ENCODE data around the gene PXN. TPM values are rescaled to one million over a fixed set of nuclear protein-coding genes. Genes with fewer than 3 reads are reported as not detected.

The PXN gene
- total and polyA plus RNA-seq, 2 experiments from 2014 or later: 38.4 to 76.0 TPM

- no peak for TF ChIP-seq CREB1 (CRISPR knock-in tag; IDR thresholded peaks at IDR 0.05; ENCODE audit: low read depth)
- TF ChIP-seq EZH2 (IDR thresholded peaks at IDR 0.05; ENCODE audit: low read depth, unreplicated experiment): no peak
- Mint-ChIP-seq H3K4me1 (peaks cover 6% of the 10 kb centered on the region), H3K27me3 (ENCODE audit: insufficient read depth, low read depth, poor library complexity) (peaks cover 15% of the 10 kb centered on the region), H3K36me3 (ENCODE audit: low read depth) (peaks cover 55% of the 10 kb centered on the region), H3K9me3 (no peaks in the 10 kb centered on the region), H3K4me3 (no peak overlapping the region), H3K27ac (no peak overlapping the region)
- Histone ChIP-seq H3K4me3 (no peak overlapping the region), H3K4me2 (no peak overlapping the region), H3K79me2 (replicated peaks; ENCODE audit: insufficient read depth) (no peaks in the 10 kb centered on the region), H3K27me3 (ENCODE audit: insufficient read depth) (no peaks in the 10 kb centered on the region), H3K36me3 (ENCODE audit: insufficient read depth) (peaks cover 10% of the 10 kb centered on the region), H3K27ac (ENCODE audit: low read depth) (no peak overlapping the region), H4K20me1 (replicated peaks; ENCODE audit: insufficient read depth) (peaks cover 10% of the 10 kb centered on the region; the same call in 1 of the 2 replicates), H3K4me1 (ENCODE audit: insufficient read depth) (no peaks in the 10 kb centered on the region; the same call in 1 of the 2 replicates), H3F3A (replicated peaks; ENCODE audit: low read depth) (peaks cover 14% of the 10 kb centered on the region; the same call in 1 of the 2 replicates), H2AFZ (no peak overlapping the region), H3K9me2 (ENCODE audit: insufficient read depth) (no peaks in the 10 kb centered on the region)
- ATAC-seq (no peak), DNase-seq (ENCODE audit: low spot score) (no peak)
Measured at GRCh38 chr12:120212301-120212700, 53.2 kb downstream of the PXN start.

GRCh38 chr12:120211904-120212283, 53.6 kb downstream of the PXN start:
- Mint-ChIP-seq H3K9me3 (no peaks in the 10 kb centered on the region), H3K4me3 (no peak overlapping the region), H3K27me3 (ENCODE audit: insufficient read depth, low read depth, poor library complexity) (peaks cover 13% of the 10 kb centered on the region), H3K27ac (0 out of 2 replicates have a peak overlapping the region, but pooled peaks have one; percentile 17), H3K4me1 (peaks cover 6% of the 10 kb centered on the region), H3K36me3 (ENCODE audit: low read depth) (peaks cover 59% of the 10 kb centered on the region)
- Histone ChIP-seq H2AFZ (no peak overlapping the region), H3K27ac (ENCODE audit: low read depth) (no peak overlapping the region), H3K79me2 (replicated peaks; ENCODE audit: insufficient read depth) (no peaks in the 10 kb centered on the region), H3K9me2 (ENCODE audit: insufficient read depth) (no peaks in the 10 kb centered on the region), H3K36me3 (ENCODE audit: insufficient read depth) (peaks cover 10% of the 10 kb centered on the region), H3K27me3 (ENCODE audit: insufficient read depth) (no peaks in the 10 kb centered on the region), H3F3A (replicated peaks; ENCODE audit: low read depth) (peaks cover 14% of the 10 kb centered on the region; the same call in 1 of the 2 replicates), H3K4me3 (no peak overlapping the region), H3K4me2 (no peak overlapping the region), H3K4me1 (ENCODE audit: insufficient read depth) (no peaks in the 10 kb centered on the region; the same call in 1 of the 2 replicates), H4K20me1 (replicated peaks; ENCODE audit: insufficient read depth) (peaks cover 10% of the 10 kb centered on the region; the same call in 1 of the 2 replicates)
- DNase-seq (ENCODE audit: low spot score) (no peak), ATAC-seq (no peak)
- no peak for TF ChIP-seq ZNF331 (CRISPR knock-in tag; IDR thresholded peaks at IDR 0.05; ENCODE audit: low read depth)
- TF ChIP-seq, protein P1, sequence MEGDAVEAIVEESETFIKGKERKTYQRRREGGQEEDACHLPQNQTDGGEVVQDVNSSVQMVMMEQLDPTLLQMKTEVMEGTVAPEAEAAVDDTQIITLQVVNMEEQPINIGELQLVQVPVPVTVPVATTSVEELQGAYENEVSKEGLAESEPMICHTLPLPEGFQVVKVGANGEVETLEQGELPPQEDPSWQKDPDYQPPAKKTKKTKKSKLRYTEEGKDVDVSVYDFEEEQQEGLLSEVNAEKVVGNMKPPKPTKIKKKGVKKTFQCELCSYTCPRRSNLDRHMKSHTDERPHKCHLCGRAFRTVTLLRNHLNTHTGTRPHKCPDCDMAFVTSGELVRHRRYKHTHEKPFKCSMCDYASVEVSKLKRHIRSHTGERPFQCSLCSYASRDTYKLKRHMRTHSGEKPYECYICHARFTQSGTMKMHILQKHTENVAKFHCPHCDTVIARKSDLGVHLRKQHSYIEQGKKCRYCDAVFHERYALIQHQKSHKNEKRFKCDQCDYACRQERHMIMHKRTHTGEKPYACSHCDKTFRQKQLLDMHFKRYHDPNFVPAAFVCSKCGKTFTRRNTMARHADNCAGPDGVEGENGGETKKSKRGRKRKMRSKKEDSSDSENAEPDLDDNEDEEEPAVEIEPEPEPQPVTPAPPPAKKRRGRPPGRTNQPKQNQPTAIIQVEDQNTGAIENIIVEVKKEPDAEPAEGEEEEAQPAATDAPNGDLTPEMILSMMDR (conservative IDR thresholded peaks at IDR 0.05; ENCODE audit: low read depth in 2 of 2): no peak
- TF ChIP-seq POLR2AphosphoS5 (IDR thresholded peaks at IDR 0.05; ENCODE audit: low read depth): no peak
- TF ChIP-seq JUNB (IDR thresholded peaks at IDR 0.05; ENCODE audit: unreplicated experiment): no peak
- TF ChIP-seq ZNF114 (CRISPR knock-in tag; IDR thresholded peaks at IDR 0.05): no peak
- TF ChIP-seq, protein P2, sequence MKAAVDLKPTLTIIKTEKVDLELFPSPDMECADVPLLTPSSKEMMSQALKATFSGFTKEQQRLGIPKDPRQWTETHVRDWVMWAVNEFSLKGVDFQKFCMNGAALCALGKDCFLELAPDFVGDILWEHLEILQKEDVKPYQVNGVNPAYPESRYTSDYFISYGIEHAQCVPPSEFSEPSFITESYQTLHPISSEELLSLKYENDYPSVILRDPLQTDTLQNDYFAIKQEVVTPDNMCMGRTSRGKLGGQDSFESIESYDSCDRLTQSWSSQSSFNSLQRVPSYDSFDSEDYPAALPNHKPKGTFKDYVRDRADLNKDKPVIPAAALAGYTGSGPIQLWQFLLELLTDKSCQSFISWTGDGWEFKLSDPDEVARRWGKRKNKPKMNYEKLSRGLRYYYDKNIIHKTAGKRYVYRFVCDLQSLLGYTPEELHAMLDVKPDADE (IDR thresholded peaks at IDR 0.05): no peak

All from GM23338 (cell line).